Gastrocnemius medialis (tissue), 4 donors: Measurements from ENCODE around the gene TRAF3IP3.

ENCODE experiments used
- CTCF ChIP-seq, 5 experiments: fragments of 450-650 bp in 3 of 5; fragments of 200-600 bp in 2 of 5; sonication (generic) in 2 of 5; IDR thresholded peaks in 4 of 5; conservative IDR thresholded peaks in 1 of 5; 1 replicate in 4 of 5; 2 replicates in 1 of 5; pipeline ENCODE4 v1.5.1; 2016 to 2019; ENCODE audit warnings: antibody characterized with exemption in 5 of 5, mild to moderate bottlenecking in 3 of 5, moderate library complexity in 3 of 5
- POLR2A ChIP-seq, 2 donors: fragments of 450-650 bp; IDR thresholded peaks; one replicate each; pipeline ENCODE4 v1.6.1; 2017; ENCODE audit warnings: antibody characterized with exemption in 2 of 2, mild to moderate bottlenecking in 2 of 2, moderate library complexity in 2 of 2

GRCh38 chr1:209755926-209756614 is at the start of gene TRAF3IP3:
- TF ChIP-seq CTCF (IDR thresholded peaks at IDR 0.05 in 4 of 5, conservative IDR thresholded peaks at IDR 0.05 in 1 of 5): no peak
- no peak for TF ChIP-seq POLR2A (IDR thresholded peaks at IDR 0.05)
